Trophoblast cell (in vitro differentiated cells and primary cell): ENCODE data around the gene SEC23B.

Experiments used
- DNase-seq, 2 donors: peaks; one replicate each; pipeline ENCODE4 v3.0.0-alpha.2; 2016
- H2AFZ ChIP-seq: 2 replicates; pipeline ENCODE4 v1.6.1; 2013; ENCODE audit warnings: low read length, moderate library complexity, mild to moderate bottlenecking; ENCODE audit not compliant: insufficient read depth, poor library complexity
- H2AK5ac ChIP-seq: 2 replicates; pipeline ENCODE4 v1.6.1; 2013; ENCODE audit warnings: mild to moderate bottlenecking, low read length
- H2BK120ac ChIP-seq: 2 replicates; pipeline ENCODE4 v1.6.1; 2013; ENCODE audit warnings: low read length, mild to moderate bottlenecking, moderate library complexity; ENCODE audit not compliant: insufficient read depth, poor library complexity
- H2BK12ac ChIP-seq: 2 replicates; pipeline ENCODE4 v1.6.1; 2013; ENCODE audit warnings: mild to moderate bottlenecking, low read length, moderate library complexity
- H2BK5ac ChIP-seq: 2 replicates; pipeline ENCODE4 v1.6.1; 2013; ENCODE audit warnings: low read length, low read depth, moderate library complexity, mild to moderate bottlenecking; ENCODE audit not compliant: poor library complexity
- H3K14ac ChIP-seq: 2 replicates; pipeline ENCODE4 v1.6.1; 2013; ENCODE audit warnings: mild to moderate bottlenecking, low read length
- H3K18ac ChIP-seq: 2 replicates; pipeline ENCODE4 v1.6.1; 2013; ENCODE audit warnings: mild to moderate bottlenecking, low read length
- H3K23ac ChIP-seq: 2 replicates; pipeline ENCODE4 v1.6.1; 2013; ENCODE audit warnings: low read length
- H3K27ac ChIP-seq: 2 replicates; pipeline ENCODE4 v1.5.1; 2013; ENCODE audit warnings: low read depth, mild to moderate bottlenecking, inconsistent platforms, low read length, moderate library complexity
- H3K27me3 ChIP-seq: 2 replicates; pipeline ENCODE4 v1.6.1; 2013; ENCODE audit warnings: inconsistent platforms, mild to moderate bottlenecking, low read length, moderate library complexity; ENCODE audit not compliant: insufficient read depth
- H3K36me3 ChIP-seq, 2 experiments: 1 replicate in 1 of 2; 2 replicates in 1 of 2; pipeline ENCODE4 v1.6.1; 2013; ENCODE audit warnings: low read length in 2 of 2, mild to moderate bottlenecking in 2 of 2, moderate library complexity in 1 of 2; ENCODE audit not compliant: insufficient read depth in 2 of 2, control insufficient read depth in 1 of 2
- H3K4ac ChIP-seq: 2 replicates; pipeline ENCODE4 v1.6.1; 2013; ENCODE audit warnings: low read depth, mild to moderate bottlenecking, low read length, moderate library complexity
- H3K4me1 ChIP-seq, 2 experiments: 1 replicate in 1 of 2; 2 replicates in 1 of 2; pipeline ENCODE4 v1.6.1; 2013; ENCODE audit warnings: low read length in 2 of 2, mild to moderate bottlenecking in 2 of 2, moderate library complexity in 1 of 2; ENCODE audit not compliant: insufficient read depth in 2 of 2, control insufficient read depth in 1 of 2
- H3K4me2 ChIP-seq: 2 replicates; pipeline ENCODE4 v1.6.1; 2013; ENCODE audit warnings: inconsistent platforms, mild to moderate bottlenecking, low read length, moderate library complexity
- H3K4me3 ChIP-seq: 2 replicates; pipeline ENCODE4 v1.5.1; 2013; ENCODE audit warnings: mild to moderate bottlenecking, low read depth, low read length, inconsistent platforms
- H3K79me1 ChIP-seq: one replicate; pipeline ENCODE4 v1.6.1; 2013; ENCODE audit warnings: low read length
- H3K79me2 ChIP-seq: 2 replicates; pipeline ENCODE4 v1.6.1; 2013; ENCODE audit warnings: low read length, mild to moderate bottlenecking; ENCODE audit not compliant: control insufficient read depth, insufficient read depth, poor library complexity
- H3K9ac ChIP-seq: 2 replicates; pipeline ENCODE4 v1.6.1; 2013; ENCODE audit warnings: mild to moderate bottlenecking, low read length
- H3K9me3 ChIP-seq: 2 replicates; pipeline ENCODE4 v1.6.1; 2013; ENCODE audit warnings: low read depth, mild to moderate bottlenecking, control low read depth, inconsistent platforms, low read length; ENCODE audit not compliant: insufficient read depth
- H4K12ac ChIP-seq: 2 replicates; pipeline ENCODE4 v1.6.1; 2013; ENCODE audit warnings: low read depth, mild to moderate bottlenecking, low read length, moderate library complexity
- H4K8ac ChIP-seq: 2 replicates; pipeline ENCODE4 v1.6.1; 2013; ENCODE audit warnings: low read depth, mild to moderate bottlenecking, low read length, moderate library complexity
- H4K91ac ChIP-seq: one replicate; pipeline ENCODE4 v1.6.1; 2013; ENCODE audit warnings: low read depth, mild to moderate bottlenecking, low read length, moderate library complexity
- WGBS: extraction: QIAGEN DNeasy Blood & Tissue Kit; methylation state at CpG from one replicate; pipeline ENCODE4 v1.1.7; 2013; ENCODE audit warnings: missing lambda C conversion rate; ENCODE audit not compliant: insufficient read length, insufficient coverage; ENCODE audit errors: extremely low coverage; 5-methylcytosine and 5-hydroxymethylcytosine counted together

SEC23B gene

GRCh38 chr20:18504479-18505060 lies 3.2 kb upstream of the SEC23B start:
- no peak overlapping the region for H2AK5ac ChIP-seq
- peaks cover 5% of the 10 kb centered on the region for H3K79me2 ChIP-seq
- no CpG with 5 or more reads among the region's 31 CpGs for WGBS
- no peak overlapping the region for H4K91ac ChIP-seq
- H3K4me1 ChIP-seq = peaks cover 7 to 10% of the 10 kb centered on the region in 2 experiments
- DNase-seq = peak; percentile 42 to 53
- H3K9me3 ChIP-seq = no peaks in the 10 kb centered on the region
- H4K8ac ChIP-seq = no peak overlapping the region
- no peak overlapping the region for H3K4ac ChIP-seq
- H4K12ac ChIP-seq = no peak overlapping the region
- H2BK5ac ChIP-seq = no peak overlapping the region
- H3K9ac ChIP-seq = no peak overlapping the region
- no peaks in the 10 kb centered on the region for H3K27me3 ChIP-seq
- H2BK12ac ChIP-seq = no peak overlapping the region
- no peak overlapping the region for H3K4me3 ChIP-seq
- H3K14ac ChIP-seq = no peak overlapping the region
- H3K36me3 ChIP-seq = no peaks in the 10 kb centered on the region
- peaks cover 3% of the 10 kb centered on the region for H3K79me1 ChIP-seq
- no peak overlapping the region for H3K18ac ChIP-seq
- no peak overlapping the region for H3K27ac ChIP-seq
- H2AFZ ChIP-seq = no peak overlapping the region
- H3K23ac ChIP-seq = no peak overlapping the region
- H3K4me2 ChIP-seq = no peak overlapping the region
- no peak overlapping the region for H2BK120ac ChIP-seq

GRCh38 chr20:18506744-18507143 lies 996 bp upstream of the SEC23B start:
- Histone ChIP-seq H3K9me3 (no peaks in the 10 kb centered on the region), H3K36me3 (peaks cover 2 to 8% of the 10 kb centered on the region in 2 experiments), H3K23ac (no peak overlapping the region), H2BK5ac (no peak overlapping the region), H3K4me1 (peaks cover 7 to 10% of the 10 kb centered on the region in 2 experiments), H3K18ac (no peak overlapping the region), H3K4me2 (peak overlapping the region; percentile 73), H4K8ac (peak overlapping the region; percentile 68), H3K79me1 (peaks cover 3% of the 10 kb centered on the region), H3K27me3 (no peaks in the 10 kb centered on the region), H3K4me3 (no peak overlapping the region), H3K14ac (no peak overlapping the region), H2AFZ (no peak overlapping the region), H4K91ac (peak overlapping the region; percentile 32), H2AK5ac (no peak overlapping the region), H3K4ac (no peak overlapping the region), H2BK12ac (no peak overlapping the region), H3K9ac (no peak overlapping the region), H3K79me2 (peaks cover 5% of the 10 kb centered on the region), H2BK120ac (no peak overlapping the region), H3K27ac (no peak overlapping the region), H4K12ac (peak overlapping the region; percentile 17)
- no CpG with 5 or more reads among the region's 8 CpGs for WGBS
- no peak for DNase-seq

GRCh38 chr20:18511571-18511970 lies 3.8 kb downstream of the SEC23B start:
- peaks cover 5% of the 10 kb centered on the region for H3K79me2 ChIP-seq
- no peak overlapping the region for H3K9ac ChIP-seq
- peaks cover 16 to 23% of the 10 kb centered on the region in 2 experiments for H3K36me3 ChIP-seq
- no peak overlapping the region for H4K91ac ChIP-seq
- peaks cover 3% of the 10 kb centered on the region for H3K79me1 ChIP-seq
- H3K27ac ChIP-seq = no peak overlapping the region
- H3K4me1 ChIP-seq = peaks cover 7 to 10% of the 10 kb centered on the region in 2 experiments
- no peak overlapping the region for H4K12ac ChIP-seq
- no peak overlapping the region for H3K4me3 ChIP-seq
- no peak overlapping the region for H3K14ac ChIP-seq
- no peak overlapping the region for H2AFZ ChIP-seq
- H2BK12ac ChIP-seq = no peak overlapping the region
- no peak overlapping the region for H3K23ac ChIP-seq
- H4K8ac ChIP-seq = no peak overlapping the region
- H2BK120ac ChIP-seq = no peak overlapping the region
- no peak overlapping the region for H3K4ac ChIP-seq
- H3K9me3 ChIP-seq = no peaks in the 10 kb centered on the region
- WGBS = no CpG with 5 or more reads among the region's 1 CpG
- no peak for DNase-seq
- no peak overlapping the region for H2BK5ac ChIP-seq
- H2AK5ac ChIP-seq = no peak overlapping the region
- H3K18ac ChIP-seq = no peak overlapping the region
- H3K27me3 ChIP-seq = no peaks in the 10 kb centered on the region
- H3K4me2 ChIP-seq = no peak overlapping the region

GRCh38 chr20:18513208-18513607 lies 5.5 kb downstream of the SEC23B start:
- H3K4me2 ChIP-seq = no peak overlapping the region
- H3K9me3 ChIP-seq = no peaks in the 10 kb centered on the region
- WGBS = no CpG with 5 or more reads among the region's 7 CpGs
- no peak overlapping the region for H4K8ac ChIP-seq
- no peak overlapping the region for H3K9ac ChIP-seq
- H2AK5ac ChIP-seq = no peak overlapping the region
- H2BK12ac ChIP-seq = no peak overlapping the region
- no peak overlapping the region for H3K4ac ChIP-seq
- no peaks in the 10 kb centered on the region for H3K79me1 ChIP-seq
- H3K18ac ChIP-seq = no peak overlapping the region
- no peak overlapping the region for H3K14ac ChIP-seq
- H3K23ac ChIP-seq = no peak overlapping the region
- H2BK5ac ChIP-seq = no peak overlapping the region
- no peak overlapping the region for H3K4me3 ChIP-seq
- H3K36me3 ChIP-seq = peaks cover 16 to 27% of the 10 kb centered on the region in 2 experiments
- no peak for DNase-seq
- no peak overlapping the region for H3K27ac ChIP-seq
- peaks cover 4 to 7% of the 10 kb centered on the region in 2 experiments for H3K4me1 ChIP-seq
- H4K91ac ChIP-seq = no peak overlapping the region
- peaks cover 1% of the 10 kb centered on the region for H3K79me2 ChIP-seq
- no peaks in the 10 kb centered on the region for H3K27me3 ChIP-seq
- H2BK120ac ChIP-seq = no peak overlapping the region
- H4K12ac ChIP-seq = no peak overlapping the region
- H2AFZ ChIP-seq = no peak overlapping the region
